Chondrocyte (in vitro differentiated cells): Measurements from ENCODE around the gene CYP2U1. TPM values are rescaled to one million over a fixed set of nuclear protein-coding genes. Genes with fewer than 3 reads are reported as not detected.
A peak's percentile ranks its signal among the peaks of the same experiment; 100 is the strongest.
"Not testable (repeated sequence)": the region's sequence is repeated elsewhere in the genome, so short reads cannot be mapped to it uniquely, and the experiment has no call there.

Experiments used
- DNase-seq: peaks from one replicate; pipeline ENCODE4 v3.0.0; 2021; ENCODE audit warnings: mixed read lengths, low spot score
- H3K27ac Mint-ChIP-seq: one replicate; pipeline ENCODE4 v1.8.0; 2021; ENCODE audit warnings: mild to moderate bottlenecking, moderate library complexity, mixed read lengths; ENCODE audit not compliant: unreplicated experiment
- H3K27me3 Mint-ChIP-seq: 2 replicates; pipeline ENCODE4 v1.8.0; 2021; ENCODE audit warnings: low read depth, mixed read lengths
- H3K36me3 Mint-ChIP-seq: 2 replicates; pipeline ENCODE4 v1.8.0; 2021; ENCODE audit warnings: low read depth, mixed read lengths
- H3K4me1 Mint-ChIP-seq: 2 replicates; pipeline ENCODE4 v1.8.0; 2021; ENCODE audit warnings: low read depth, mild to moderate bottlenecking, mixed read lengths
- H3K4me3 Mint-ChIP-seq: one replicate; pipeline ENCODE4 v1.8.0; 2021; ENCODE audit warnings: mild to moderate bottlenecking, moderate library complexity, mixed read lengths; ENCODE audit not compliant: unreplicated experiment
- H3K9me3 Mint-ChIP-seq: 2 replicates; pipeline ENCODE4 v1.8.0; 2021; ENCODE audit warnings: low read depth, mixed read lengths
- CTCF ChIP-seq: fragments of 200-600 bp; sonication (generic); IDR thresholded peaks from 2 replicates; pipeline ENCODE4 v1.5.0; 2021; ENCODE audit warnings: antibody characterized with exemption, mild to moderate bottlenecking, moderate library complexity
- total RNA-seq: library from RNA; stranded (reverse); gene quantifications from 3 replicates; pipeline ENCODE4 v1.2.1, GENCODE V29; 2021

CYP2U1 gene
- total RNA-seq, 1 donor from 2014 or later, result 16.4 TPM

- TF ChIP-seq CTCF, result no peak
- H3K9me3 Mint-ChIP-seq, result peaks cover 3% of the 10 kb centered on the region
- no peak for DNase-seq
- no peaks in the 10 kb centered on the region for H3K27me3 Mint-ChIP-seq
- H3K4me1 Mint-ChIP-seq, result peaks cover 1% of the 10 kb centered on the region
- H3K4me3 Mint-ChIP-seq, result no peak overlapping the region
- no peak overlapping the region for H3K27ac Mint-ChIP-seq
- peaks cover 3% of the 10 kb centered on the region for H3K36me3 Mint-ChIP-seq
These were observed 35.6 kb downstream of the CYP2U1 start for GRCh38 chr4:107966903-107967302.

- not testable (repeated sequence) for H3K27me3 Mint-ChIP-seq, H3K27ac Mint-ChIP-seq, H3K9me3 Mint-ChIP-seq, DNase-seq, H3K4me3 Mint-ChIP-seq, H3K4me1 Mint-ChIP-seq, H3K36me3 Mint-ChIP-seq
These were observed 36.2 kb downstream of the CYP2U1 start for GRCh38 chr4:107967519-107967918.

- not testable (repeated sequence) for H3K9me3 Mint-ChIP-seq, H3K27me3 Mint-ChIP-seq, H3K4me3 Mint-ChIP-seq, H3K4me1 Mint-ChIP-seq, H3K36me3 Mint-ChIP-seq, H3K27ac Mint-ChIP-seq, DNase-seq
These were observed 36.6 kb downstream of the CYP2U1 start for GRCh38 chr4:107967921-107968320.

GRCh38 chr4:107970063-107970798, 38.9 kb downstream of the CYP2U1 start:
- no peak for TF ChIP-seq CTCF
- Mint-ChIP-seq H3K27ac (no peak overlapping the region), H3K36me3 (peaks cover 3% of the 10 kb centered on the region), H3K27me3 (no peaks in the 10 kb centered on the region), H3K9me3 (peaks cover 3% of the 10 kb centered on the region), H3K4me1 (peaks cover 8% of the 10 kb centered on the region), H3K4me3 (no peak overlapping the region)
- DNase-seq, result no peak

- Mint-ChIP-seq H3K9me3 (peaks cover under 1% of the 10 kb centered on the region), H3K27ac (peak overlapping the region; percentile 13), H3K4me3 (no peak overlapping the region), H3K27me3 (no peaks in the 10 kb centered on the region), H3K36me3 (peaks cover 3% of the 10 kb centered on the region), H3K4me1 (peaks cover 8% of the 10 kb centered on the region)
- TF ChIP-seq CTCF, result no peak
- DNase-seq, result no peak
These were observed 41.3 kb downstream of the CYP2U1 start for GRCh38 chr4:107972605-107973004.

- TF ChIP-seq CTCF, result no peak
- H3K27ac Mint-ChIP-seq, result no peak overlapping the region
- no peak for DNase-seq
- no peak overlapping the region for H3K4me3 Mint-ChIP-seq
- H3K36me3 Mint-ChIP-seq, result peaks cover 3% of the 10 kb centered on the region
- peaks cover 8% of the 10 kb centered on the region for H3K4me1 Mint-ChIP-seq
- no peaks in the 10 kb centered on the region for H3K9me3 Mint-ChIP-seq
- H3K27me3 Mint-ChIP-seq, result no peaks in the 10 kb centered on the region
These were observed 43.2 kb downstream of the CYP2U1 start for GRCh38 chr4:107974523-107974922.
